ENCODE measurements around the gene FAM120A. TPM values are rescaled to one million over a fixed set of nuclear protein-coding genes. Genes with fewer than 3 reads are reported as not detected.

Gene FAM120A
- total RNA-seq, 4 donors from 2014 or later: 67.5 to 108 (median 89.8) TPM

DNA sequence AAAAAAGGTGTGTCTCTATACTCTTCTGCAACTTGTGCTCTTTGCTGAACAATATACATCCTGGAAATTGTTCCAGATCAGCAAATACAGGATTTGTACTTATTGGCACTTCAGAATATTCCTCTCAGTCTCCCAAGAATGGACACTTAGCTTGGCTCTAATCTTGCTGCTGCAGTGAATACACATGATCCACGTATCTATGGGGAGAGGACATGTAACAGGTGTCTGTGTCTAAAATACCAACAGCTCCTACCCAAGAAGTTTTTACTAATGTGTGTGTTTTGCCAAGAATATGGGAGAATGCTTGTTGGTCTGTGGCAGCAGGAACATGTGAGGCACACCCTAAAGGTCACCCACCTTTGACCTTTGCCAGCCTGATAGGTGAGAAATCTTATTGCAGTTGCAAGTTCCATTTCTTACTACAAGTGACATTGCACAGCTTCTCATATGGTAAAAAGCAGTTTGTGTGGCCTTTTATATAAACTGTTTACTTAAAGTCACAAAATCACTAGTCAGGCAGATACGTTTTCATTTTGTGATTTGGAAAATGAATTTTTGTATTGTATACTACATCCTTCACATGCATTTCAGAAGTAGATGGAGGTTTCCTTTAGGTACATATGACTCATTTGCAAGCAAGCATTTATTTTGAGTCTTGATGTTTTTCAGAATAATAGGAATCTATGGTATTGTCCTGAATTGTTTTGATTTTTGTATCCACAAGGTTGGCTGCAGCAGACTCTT is 160.7 kb downstream of the FAM120A start:
- no peak overlapping the region for H3K4me3 ChIP-seq
- H3K4me1 ChIP-seq: peaks cover 15% of the 10 kb centered on the region
- H3K36me3 ChIP-seq: no peaks in the 10 kb centered on the region
- H3K9me3 ChIP-seq: peaks cover 14% of the 10 kb centered on the region
- H3K27me3 ChIP-seq: no peaks in the 10 kb centered on the region
- WGBS: 72% methylated on average over 2 of the region's 2 CpGs
- no peak for TF ChIP-seq POLR2AphosphoS5 (IDR thresholded peaks at IDR 0.05)
- TF ChIP-seq, protein P1, sequence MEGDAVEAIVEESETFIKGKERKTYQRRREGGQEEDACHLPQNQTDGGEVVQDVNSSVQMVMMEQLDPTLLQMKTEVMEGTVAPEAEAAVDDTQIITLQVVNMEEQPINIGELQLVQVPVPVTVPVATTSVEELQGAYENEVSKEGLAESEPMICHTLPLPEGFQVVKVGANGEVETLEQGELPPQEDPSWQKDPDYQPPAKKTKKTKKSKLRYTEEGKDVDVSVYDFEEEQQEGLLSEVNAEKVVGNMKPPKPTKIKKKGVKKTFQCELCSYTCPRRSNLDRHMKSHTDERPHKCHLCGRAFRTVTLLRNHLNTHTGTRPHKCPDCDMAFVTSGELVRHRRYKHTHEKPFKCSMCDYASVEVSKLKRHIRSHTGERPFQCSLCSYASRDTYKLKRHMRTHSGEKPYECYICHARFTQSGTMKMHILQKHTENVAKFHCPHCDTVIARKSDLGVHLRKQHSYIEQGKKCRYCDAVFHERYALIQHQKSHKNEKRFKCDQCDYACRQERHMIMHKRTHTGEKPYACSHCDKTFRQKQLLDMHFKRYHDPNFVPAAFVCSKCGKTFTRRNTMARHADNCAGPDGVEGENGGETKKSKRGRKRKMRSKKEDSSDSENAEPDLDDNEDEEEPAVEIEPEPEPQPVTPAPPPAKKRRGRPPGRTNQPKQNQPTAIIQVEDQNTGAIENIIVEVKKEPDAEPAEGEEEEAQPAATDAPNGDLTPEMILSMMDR (IDR thresholded peaks at IDR 0.05): no peak
- no peak for TF ChIP-seq POLR2A (IDR thresholded peaks at IDR 0.05)
- no peak for TF ChIP-seq EP300 (IDR thresholded peaks at IDR 0.05)
- H3K27ac ChIP-seq: no peak overlapping the region
- DNase-seq (ENCODE audit: low spot score in 2 of 2): no peak

DNA sequence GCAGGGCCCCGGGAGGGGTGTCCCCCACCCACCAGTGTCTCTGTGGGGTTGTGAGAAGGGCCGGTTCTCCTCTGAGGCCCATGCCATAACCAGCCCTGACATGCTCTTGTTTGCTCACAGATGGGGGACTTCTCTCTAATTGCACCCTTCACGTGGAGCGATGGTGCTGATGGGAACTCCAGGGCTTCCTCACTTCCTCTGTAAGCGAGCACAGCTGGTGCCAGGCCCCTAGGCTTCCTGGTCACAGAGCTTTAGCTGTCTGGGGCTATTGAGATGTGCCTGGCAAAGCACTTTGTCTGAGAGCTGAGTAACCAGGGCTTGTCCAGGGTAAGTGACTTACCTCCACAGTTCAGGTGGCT is 161.3 kb downstream of the FAM120A start:
- 35% methylated on average over 5 of the region's 5 CpGs for WGBS
- Histone ChIP-seq H3K4me1 (peaks cover 15% of the 10 kb centered on the region), H3K27ac (no peak overlapping the region), H3K9me3 (peaks cover 14% of the 10 kb centered on the region), H3K36me3 (no peaks in the 10 kb centered on the region), H3K4me3 (no peak overlapping the region), H3K27me3 (no peaks in the 10 kb centered on the region)
- no peak for TF ChIP-seq POLR2A (IDR thresholded peaks at IDR 0.05)
- DNase-seq (ENCODE audit: low spot score in 2 of 2): no peak

DNA sequence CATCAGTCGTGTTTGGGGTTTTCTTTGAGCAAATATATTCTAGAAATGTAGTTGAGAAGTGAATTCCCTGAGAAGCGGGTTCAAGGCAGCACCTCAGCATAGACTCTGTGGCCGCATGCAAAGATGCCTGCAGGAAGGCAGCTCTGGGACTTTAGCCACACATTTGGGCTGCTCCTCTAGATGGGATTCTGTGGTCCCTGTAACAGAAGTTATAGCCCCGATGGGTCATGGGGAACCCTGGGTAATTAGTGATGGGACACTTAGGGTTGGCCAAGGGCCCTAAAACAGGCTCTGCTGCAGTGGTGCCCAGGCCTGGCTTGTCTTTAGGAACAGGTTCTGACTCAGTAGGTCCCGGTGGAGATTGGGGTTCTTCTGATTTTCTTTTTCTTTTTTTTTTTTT is 161.7 kb downstream of the FAM120A start:
- Histone ChIP-seq H3K36me3 (no peaks in the 10 kb centered on the region), H3K9me3 (peaks cover 14% of the 10 kb centered on the region), H3K27ac (no peak overlapping the region), H3K4me3 (no peak overlapping the region), H3K4me1 (peaks cover 15% of the 10 kb centered on the region), H3K27me3 (no peaks in the 10 kb centered on the region)
- WGBS: 94% methylated on average over 5 of the region's 5 CpGs
- DNase-seq (ENCODE audit: low spot score in 2 of 2): no peak
- no peak for TF ChIP-seq POLR2A (IDR thresholded peaks at IDR 0.05)
- TF ChIP-seq POLR2AphosphoS5 (IDR thresholded peaks at IDR 0.05): no peak
- TF ChIP-seq, protein P1 (IDR thresholded peaks at IDR 0.05): no peak
- no peak for TF ChIP-seq EP300 (IDR thresholded peaks at IDR 0.05)

DNA sequence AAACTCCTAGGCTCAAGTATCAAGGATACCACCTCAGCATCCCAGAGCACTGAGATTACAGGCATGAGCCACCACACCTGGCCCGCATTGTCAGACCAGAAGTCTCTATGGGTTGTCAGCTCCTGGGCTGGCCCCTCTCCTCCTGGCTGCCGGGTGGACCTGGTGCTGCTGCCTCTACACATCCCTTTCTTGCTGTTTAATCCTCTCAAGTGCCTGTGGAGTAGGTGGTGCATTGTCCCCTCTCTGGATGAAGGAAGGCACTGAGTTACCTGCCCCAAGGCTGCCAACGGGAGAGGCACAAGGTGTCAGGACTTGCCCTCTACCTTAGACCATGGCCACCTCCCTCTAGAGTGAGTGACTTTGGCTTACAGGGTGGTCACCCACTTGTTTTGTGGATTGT is 162.3 kb downstream of the FAM120A start:
- H3K4me3 ChIP-seq: no peak overlapping the region
- 53% methylated on average over 3 of the region's 3 CpGs for WGBS
- H3K36me3 ChIP-seq: no peaks in the 10 kb centered on the region
- peaks cover 14% of the 10 kb centered on the region for H3K9me3 ChIP-seq
- H3K4me1 ChIP-seq: peaks cover 15% of the 10 kb centered on the region
- TF ChIP-seq EP300 (IDR thresholded peaks at IDR 0.05): no peak
- no peak for TF ChIP-seq POLR2A (IDR thresholded peaks at IDR 0.05)
- TF ChIP-seq, protein P1 (IDR thresholded peaks at IDR 0.05): no peak
- no peak for TF ChIP-seq POLR2AphosphoS5 (IDR thresholded peaks at IDR 0.05)
- no peak for DNase-seq (ENCODE audit: low spot score in 2 of 2)
- no peak overlapping the region for H3K27ac ChIP-seq
- no peaks in the 10 kb centered on the region for H3K27me3 ChIP-seq

DNA sequence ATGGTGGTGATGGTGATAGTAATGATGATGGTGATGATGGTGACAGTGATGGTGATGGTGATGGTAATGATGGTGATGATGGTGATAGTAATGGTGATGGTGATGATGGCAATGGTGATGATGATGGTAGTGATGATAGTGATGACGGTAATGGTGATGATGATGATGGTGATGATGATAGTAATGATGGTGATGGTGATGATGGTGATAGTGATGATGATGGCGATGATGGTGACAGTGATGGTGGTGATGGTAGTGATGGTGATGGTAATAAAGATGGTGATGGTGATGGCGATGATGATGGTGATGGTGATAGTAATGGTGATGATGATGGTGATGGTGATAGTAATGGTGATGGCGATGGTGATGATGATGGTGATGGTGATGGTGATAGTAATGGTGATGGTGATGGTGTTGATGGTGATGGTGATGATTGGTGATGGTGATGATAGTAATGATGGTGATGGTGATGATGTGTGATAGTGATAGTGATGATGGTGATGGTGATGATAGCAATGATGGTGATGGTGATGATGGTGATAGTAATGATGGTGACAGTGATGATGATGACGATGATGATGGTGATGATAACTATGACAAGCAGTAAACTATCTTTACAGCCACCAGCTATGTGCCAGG is 163.5 kb downstream of the FAM120A start:
- Histone ChIP-seq H3K4me1 (peaks cover 15% of the 10 kb centered on the region), H3K9me3 (peaks cover 8% of the 10 kb centered on the region), H3K36me3 (no peaks in the 10 kb centered on the region), H3K27ac (no peak overlapping the region), H3K27me3 (no peaks in the 10 kb centered on the region), H3K4me3 (no peak overlapping the region)
- DNase-seq (ENCODE audit: low spot score in 2 of 2): no peak
- TF ChIP-seq, protein P1 (IDR thresholded peaks at IDR 0.05): no peak
- TF ChIP-seq POLR2A (IDR thresholded peaks at IDR 0.05) (no peak), EP300 (IDR thresholded peaks at IDR 0.05) (no peak), POLR2AphosphoS5 (IDR thresholded peaks at IDR 0.05) (no peak)
- WGBS: 88% methylated on average over 5 of the region's 5 CpGs

Other genes with a start within 250 kb of the FAM120A start
- gene FAM120AOS, start 1.9 kb downstream of the FAM120A start, total RNA-seq: 10 to 100 TPM; 33.0 to 66.9 (median 34.2) TPM
- gene PHF2, start 124.9 kb downstream of the FAM120A start, total RNA-seq: 10 to 100 TPM; 22.6 to 40.2 (median 28.4) TPM